HCEC 1CT (cell line): ENCODE data around the gene ZBTB16.

Experiments
- DNase-seq: peaks from one replicate; pipeline ENCODE4 v3.0.0-alpha.2; 2017

The ZBTB16 gene

GRCh38 chr11:114109206-114110090 lies 49.9 kb downstream of the ZBTB16 start:
- DNase-seq, result no peak

GRCh38 chr11:114110123-114110522 lies 50.6 kb downstream of the ZBTB16 start:
- no peak for DNase-seq

GRCh38 chr11:114110952-114111947 lies 51.7 kb downstream of the ZBTB16 start:
- peak; percentile 46 for DNase-seq

GRCh38 chr11:114115451-114115928 lies 56.0 kb downstream of the ZBTB16 start:
- no peak for DNase-seq

- no peak for DNase-seq
Observed at GRCh38 chr11:114116357-114116756, 56.8 kb downstream of the ZBTB16 start.

GRCh38 chr11:114116800-114117199 lies 57.3 kb downstream of the ZBTB16 start:
- DNase-seq, result no peak

GRCh38 chr11:114120606-114121005 lies 61.1 kb downstream of the ZBTB16 start:
- DNase-seq, result no peak

GRCh38 chr11:114121138-114121537 lies 61.6 kb downstream of the ZBTB16 start:
- DNase-seq, result no peak

- DNase-seq, result no peak
Observed at GRCh38 chr11:114121804-114122504, 62.4 kb downstream of the ZBTB16 start.

GRCh38 chr11:114122686-114123085 lies 63.2 kb downstream of the ZBTB16 start:
- DNase-seq, result no peak

- no peak for DNase-seq
Observed at GRCh38 chr11:114123692-114124330, 64.3 kb downstream of the ZBTB16 start.

GRCh38 chr11:114124601-114125144 lies 65.2 kb downstream of the ZBTB16 start:
- no peak for DNase-seq

- no peak for DNase-seq
Observed at GRCh38 chr11:114125531-114125930, 66.0 kb downstream of the ZBTB16 start.

- no peak for DNase-seq
Observed at GRCh38 chr11:114125959-114126358, 66.4 kb downstream of the ZBTB16 start.

- no peak for DNase-seq
Observed at GRCh38 chr11:114128399-114128798, 68.9 kb downstream of the ZBTB16 start.

- DNase-seq, result no peak
Observed at GRCh38 chr11:114129142-114129541, 69.6 kb downstream of the ZBTB16 start.

GRCh38 chr11:114129699-114130098 lies 70.2 kb downstream of the ZBTB16 start:
- DNase-seq, result no peak

GRCh38 chr11:114130115-114130576 lies 70.6 kb downstream of the ZBTB16 start:
- no peak for DNase-seq

- no peak for DNase-seq
Observed at GRCh38 chr11:114130629-114131277, 71.2 kb downstream of the ZBTB16 start.

GRCh38 chr11:114131461-114131864 lies 72.0 kb downstream of the ZBTB16 start:
- peak; percentile 35 for DNase-seq

GRCh38 chr11:114132417-114132816 lies 72.9 kb downstream of the ZBTB16 start:
- peak; percentile 43 for DNase-seq
